ENCODE results near the gene SPATC1L. TPM values are rescaled to one million over a fixed set of nuclear protein-coding genes. Genes with fewer than 3 reads are reported as not detected.

The SPATC1L gene
- total RNA-seq, 1 experiment from 2014 or later, result 11.3 TPM

DNA sequence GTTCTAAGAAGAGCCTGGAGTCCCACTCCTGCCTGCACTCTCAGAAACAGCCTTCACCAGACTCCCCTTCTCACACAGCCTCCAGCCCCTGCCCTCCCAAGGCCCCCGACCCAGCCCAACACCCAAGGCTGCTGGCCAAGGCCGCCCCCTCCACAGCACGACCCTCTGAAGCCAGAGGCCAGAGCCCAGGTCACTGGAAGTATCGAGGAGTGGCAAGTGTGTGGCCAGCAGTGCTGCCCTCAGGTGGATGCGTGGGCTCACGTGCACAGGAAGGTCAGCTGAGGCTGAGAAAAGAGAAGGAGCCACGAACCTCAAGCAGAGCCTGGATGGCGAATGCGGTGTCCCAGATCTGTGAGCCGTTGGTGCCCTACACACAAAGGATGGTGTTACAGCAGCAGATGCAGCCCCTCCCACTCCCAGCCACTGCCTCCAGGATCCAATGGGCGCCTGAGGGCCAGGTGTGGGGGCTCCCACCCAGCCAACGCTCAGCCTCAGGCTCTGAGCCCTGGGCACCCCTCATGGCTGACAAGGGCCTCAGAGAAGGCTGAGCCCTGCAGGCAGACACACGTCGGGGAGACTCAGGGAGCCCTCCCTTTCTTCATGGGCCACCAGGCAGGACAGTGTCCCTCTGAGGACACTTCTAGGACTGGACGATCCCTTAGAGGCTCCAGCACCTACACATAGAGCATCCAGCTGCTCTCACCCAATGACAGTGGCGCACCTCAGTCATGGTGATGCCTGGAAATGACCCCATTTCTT is 26.3 kb upstream of the SPATC1L start:
- Mint-ChIP-seq H3K9me3 (ENCODE audit: unreplicated experiment) (no peaks in the 10 kb centered on the region), H3K27me3 (ENCODE audit: insufficient read depth, unreplicated experiment) (no peaks in the 10 kb centered on the region), H3K36me3 (ENCODE audit: insufficient read depth, unreplicated experiment) (peaks cover 51% of the 10 kb centered on the region), H3K27ac (ENCODE audit: low read depth, unreplicated experiment) (no peak overlapping the region), H3K4me3 (ENCODE audit: unreplicated experiment) (no peak overlapping the region), H3K4me1 (ENCODE audit: insufficient read depth, unreplicated experiment) (no peaks in the 10 kb centered on the region)
- DNase-seq (ENCODE audit: unreplicated experiment), result no peak
- ChIA-PET CTCF (interaction anchor here (0.8 to 1.0 kb wide), 3 partner anchors 9 to 67 kb away, joined by 3 to 4 read pairs (median 3); no protein-coding TSS in a partner anchor), POLR2A (no interaction called here)
- no peak for TF ChIP-seq CTCF (IDR thresholded peaks at IDR 0.05; ENCODE audit: unreplicated experiment)
- BruUV-seq (replicated peaks), result no TSS peak
- intact Hi-C loops (cut with micrococcal nuclease), result no loop called here

DNA sequence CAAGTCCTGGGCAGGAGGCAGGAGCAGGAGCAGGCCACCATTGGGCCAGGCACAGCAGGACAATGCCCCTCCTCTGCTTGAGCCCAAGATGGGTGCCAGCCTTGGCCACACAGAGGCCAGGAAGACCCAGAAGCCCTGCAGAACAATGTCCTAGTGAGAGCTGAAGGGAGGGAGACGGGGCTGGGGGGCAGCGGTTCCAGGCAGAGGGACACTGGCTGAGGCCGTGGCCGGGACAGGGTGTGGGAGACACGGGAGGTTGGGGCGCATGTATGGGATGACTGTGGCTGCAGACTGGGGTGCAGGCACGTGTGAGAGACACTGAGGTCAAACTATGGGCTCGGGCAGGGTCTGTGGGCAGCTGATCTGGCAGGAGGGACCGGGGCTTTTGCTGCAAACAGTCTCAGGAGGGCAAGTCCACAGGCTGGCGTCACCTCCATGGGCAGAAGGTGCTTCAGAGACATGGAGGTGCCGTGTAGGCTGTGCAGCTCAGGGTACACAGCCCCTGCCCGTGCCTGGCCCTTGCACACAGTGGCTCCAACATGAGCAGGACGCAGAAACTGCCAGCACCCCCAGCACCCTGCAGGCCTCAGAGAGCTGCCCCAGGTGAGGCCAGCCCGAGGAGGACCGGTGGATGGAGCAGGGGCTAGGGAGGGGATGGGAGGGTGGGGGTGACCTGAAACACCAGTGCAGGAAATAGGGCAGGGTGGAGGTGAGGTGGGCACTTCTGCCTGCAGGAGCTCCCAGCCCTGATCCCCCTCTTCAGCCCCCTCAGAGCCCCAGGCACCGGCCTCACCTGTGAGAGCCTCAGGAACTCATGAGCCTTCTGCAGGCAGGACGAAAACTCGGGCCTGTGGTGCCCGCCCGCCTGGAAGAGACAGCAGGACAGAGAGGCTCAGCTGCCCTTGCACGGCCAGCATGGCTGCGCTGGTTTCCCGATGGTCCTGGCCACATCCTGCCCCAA is 24.8 kb upstream of the SPATC1L start:
- intact Hi-C loops (cut with micrococcal nuclease), result no loop called here
- CTCF ChIA-PET, result interaction anchor here (0.6 to 1.0 kb wide), 2 partner anchors 16 to 18 kb away, joined by 3 read pairs; no protein-coding TSS in a partner anchor
- no peak overlapping the region for H3K27ac Mint-ChIP-seq (ENCODE audit: low read depth, unreplicated experiment)
- no TSS peak for BruUV-seq (replicated peaks)
- POLR2A ChIA-PET, result no interaction called here
- no peak overlapping the region for H3K4me3 Mint-ChIP-seq (ENCODE audit: unreplicated experiment)
- no peak for TF ChIP-seq CTCF (IDR thresholded peaks at IDR 0.05; ENCODE audit: unreplicated experiment)
- H3K4me1 Mint-ChIP-seq (ENCODE audit: insufficient read depth, unreplicated experiment), result no peaks in the 10 kb centered on the region
- H3K36me3 Mint-ChIP-seq (ENCODE audit: insufficient read depth, unreplicated experiment), result peaks cover 66% of the 10 kb centered on the region
- no peaks in the 10 kb centered on the region for H3K9me3 Mint-ChIP-seq (ENCODE audit: unreplicated experiment)
- no peaks in the 10 kb centered on the region for H3K27me3 Mint-ChIP-seq (ENCODE audit: insufficient read depth, unreplicated experiment)
- no peak for DNase-seq (ENCODE audit: unreplicated experiment)

- H3K4me1 Mint-ChIP-seq (ENCODE audit: insufficient read depth, unreplicated experiment), result no peaks in the 10 kb centered on the region
- BruUV-seq (replicated peaks), result no TSS peak
- CTCF ChIA-PET, result interaction anchor here (0.7 kb wide), 1 partner anchor 254 kb away, joined by 4 read pairs; no protein-coding TSS in a partner anchor
These were observed 23.8 kb upstream of the SPATC1L start for GRCh38 chr21:46207920-46208591.

More at GRCh38 chr21:46207920-46208591, 23.8 kb upstream of the SPATC1L start:
- no peak for DNase-seq (ENCODE audit: unreplicated experiment)
- Mint-ChIP-seq H3K4me3 (ENCODE audit: unreplicated experiment) (no peak overlapping the region), H3K9me3 (ENCODE audit: unreplicated experiment) (no peaks in the 10 kb centered on the region), H3K27ac (ENCODE audit: low read depth, unreplicated experiment) (no peak overlapping the region), H3K27me3 (ENCODE audit: insufficient read depth, unreplicated experiment) (no peaks in the 10 kb centered on the region), H3K36me3 (ENCODE audit: insufficient read depth, unreplicated experiment) (peaks cover 76% of the 10 kb centered on the region)
- no peak for TF ChIP-seq CTCF (IDR thresholded peaks at IDR 0.05; ENCODE audit: unreplicated experiment)
- intact Hi-C loops (cut with micrococcal nuclease), result no loop called here
- POLR2A ChIA-PET, result no interaction called here
